Measurements from ENCODE around the gene ASTN1.

ASTN1 gene

GRCh38 chr1:177162243-177162642 is 2.3 kb downstream of the ASTN1 start:
- DNase-seq, result no peak

DNA sequence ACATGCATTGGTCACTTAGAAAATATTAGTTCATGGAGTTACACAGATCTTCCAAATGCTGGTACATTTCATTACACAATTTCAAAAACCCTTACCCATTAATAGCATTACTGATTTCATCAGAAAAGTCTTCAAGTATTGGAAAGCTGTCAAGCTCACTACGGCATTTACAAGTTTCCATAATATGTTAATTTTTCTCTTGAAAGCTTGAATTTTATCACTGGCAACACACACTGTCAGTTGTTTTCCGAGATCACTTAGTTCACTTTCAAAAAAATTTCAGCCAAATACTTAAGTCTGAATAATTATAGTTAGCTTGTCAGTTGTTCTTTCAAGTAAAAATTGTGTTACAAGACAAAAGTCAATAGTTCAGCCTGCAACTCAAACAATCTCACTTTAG is 18.0 kb downstream of the ASTN1 start:
- DNase-seq, result no peak

DNA sequence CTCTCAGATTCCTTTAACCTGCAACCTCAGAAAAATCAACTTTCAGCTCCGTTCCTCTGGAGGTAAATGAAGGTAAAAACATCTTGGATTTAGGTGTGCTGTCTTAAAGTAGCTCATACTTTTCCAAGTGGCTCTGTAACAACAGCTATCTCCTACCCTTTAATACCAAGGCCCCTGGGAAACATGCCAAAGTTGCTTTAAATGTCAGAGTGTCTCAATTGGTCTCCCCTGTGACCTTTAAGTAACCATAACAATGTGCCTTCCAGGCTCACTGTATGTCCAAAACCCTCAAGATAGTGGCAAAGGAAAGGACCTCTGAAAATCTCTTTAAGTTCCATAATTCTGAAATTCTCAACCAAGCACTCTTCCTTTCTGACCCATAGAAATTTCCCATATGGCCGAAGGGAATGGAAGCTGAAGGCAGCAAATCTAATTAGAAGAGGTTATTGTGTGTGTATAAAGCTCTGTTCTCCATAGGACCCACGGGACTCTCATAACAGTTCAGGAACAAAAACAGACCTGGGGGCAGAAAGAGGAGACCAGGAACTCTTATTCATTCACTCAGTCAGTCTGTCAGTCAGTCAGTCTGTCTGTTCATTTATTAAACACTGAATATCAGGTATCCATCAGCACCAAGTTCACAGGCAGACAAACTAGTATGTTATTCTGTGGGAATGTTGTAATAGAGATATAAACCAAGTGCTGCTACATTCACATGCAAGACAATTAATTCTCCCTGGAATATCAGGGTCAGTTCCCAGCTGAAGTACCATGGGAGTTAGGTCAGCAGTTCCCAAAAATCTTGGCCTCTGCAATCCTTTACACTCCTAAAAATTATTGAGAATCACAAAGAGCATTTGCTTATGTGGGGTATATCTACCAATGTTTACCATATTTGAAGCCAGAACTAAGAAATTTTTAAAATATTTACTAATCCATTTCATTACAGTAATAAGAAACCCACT is 19.1 kb downstream of the ASTN1 start:
- no peak for DNase-seq

DNA sequence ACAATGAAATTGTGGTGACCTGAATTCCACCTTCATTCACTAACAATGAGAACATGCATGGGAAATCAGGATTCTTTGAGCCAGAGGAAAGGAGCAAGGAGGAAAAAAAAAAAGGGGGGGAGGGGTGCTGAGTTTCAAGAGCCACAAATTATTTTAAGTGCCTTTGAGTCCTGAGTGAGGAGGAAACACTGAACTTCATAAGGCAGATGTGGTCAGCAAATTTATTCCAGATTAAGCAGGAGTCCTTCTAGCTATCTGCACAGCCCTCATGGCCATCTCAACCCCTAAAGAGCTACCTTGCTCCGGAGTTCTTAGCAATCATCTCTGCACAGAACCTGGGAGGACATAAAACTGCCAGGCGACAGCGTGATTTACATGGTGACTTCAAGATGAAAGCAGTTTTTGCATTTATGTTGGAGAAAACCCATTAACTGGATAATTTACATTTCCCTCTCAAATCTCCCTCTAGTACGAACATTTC is 21.7 kb downstream of the ASTN1 start:
- no peak for DNase-seq

GRCh38 chr1:177142010-177142409 is 22.5 kb downstream of the ASTN1 start:
- DNase-seq, result no peak

DNA sequence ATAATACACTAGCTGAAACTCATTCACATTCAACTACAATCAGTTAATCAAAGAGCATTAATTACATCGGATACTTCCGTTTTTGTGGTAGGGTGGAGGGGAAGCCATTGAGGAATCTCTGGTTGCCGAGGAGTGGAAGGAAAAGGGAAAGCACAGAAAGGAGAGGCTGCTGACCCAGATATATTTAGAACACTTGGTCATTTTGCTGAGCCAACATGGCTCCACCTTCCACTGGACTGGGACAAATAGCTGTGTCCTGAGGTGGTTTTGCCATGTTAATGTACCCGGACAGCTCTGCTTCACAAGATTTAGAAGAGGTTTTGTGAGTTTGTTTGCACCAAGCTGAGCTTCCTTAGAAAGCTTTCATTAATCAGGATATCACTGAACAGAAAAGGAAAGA is 26.2 kb downstream of the ASTN1 start:
- DNase-seq, result no peak

GRCh38 chr1:177137814-177138213 is 26.7 kb downstream of the ASTN1 start:
- DNase-seq, result no peak

GRCh38 chr1:177135250-177135649 is 29.3 kb downstream of the ASTN1 start:
- DNase-seq, result no peak

GRCh38 chr1:177133977-177134538 is 30.5 kb downstream of the ASTN1 start:
- DNase-seq, result no peak

GRCh38 chr1:177132141-177132540 is 32.4 kb downstream of the ASTN1 start:
- no peak for DNase-seq

GRCh38 chr1:177131723-177132122 is 32.8 kb downstream of the ASTN1 start:
- no peak for DNase-seq

GRCh38 chr1:177130451-177130945 is 34.0 kb downstream of the ASTN1 start:
- no peak for DNase-seq

DNA sequence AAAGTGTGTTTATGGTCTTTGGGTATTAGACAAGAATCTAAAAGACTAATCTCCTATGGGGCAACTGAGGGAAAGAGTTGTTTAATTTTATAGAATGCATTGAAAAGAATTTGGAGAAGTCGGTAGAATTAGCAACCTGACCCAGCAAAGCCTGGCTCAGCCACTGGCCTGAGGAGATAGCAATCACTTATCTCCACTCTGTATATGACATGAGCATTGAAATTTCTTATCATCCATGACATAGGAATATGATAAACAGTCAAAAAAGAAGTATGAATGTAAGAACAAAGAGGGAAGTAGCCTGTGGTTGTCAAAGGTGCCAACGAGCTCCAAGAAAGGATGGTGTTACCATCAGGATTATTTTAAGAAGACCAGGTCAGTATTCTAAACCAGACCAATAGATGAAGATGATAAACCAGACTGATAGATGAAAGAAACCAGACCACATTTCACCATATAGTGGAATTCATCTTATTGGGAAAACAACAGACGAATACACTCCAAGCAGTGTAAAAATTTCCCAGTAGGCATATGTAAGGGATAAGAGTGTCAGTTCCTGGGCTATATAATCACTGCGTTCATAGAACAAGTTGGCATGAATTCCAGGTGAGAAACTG is 35.7 kb downstream of the ASTN1 start:
- no peak for DNase-seq

DNA sequence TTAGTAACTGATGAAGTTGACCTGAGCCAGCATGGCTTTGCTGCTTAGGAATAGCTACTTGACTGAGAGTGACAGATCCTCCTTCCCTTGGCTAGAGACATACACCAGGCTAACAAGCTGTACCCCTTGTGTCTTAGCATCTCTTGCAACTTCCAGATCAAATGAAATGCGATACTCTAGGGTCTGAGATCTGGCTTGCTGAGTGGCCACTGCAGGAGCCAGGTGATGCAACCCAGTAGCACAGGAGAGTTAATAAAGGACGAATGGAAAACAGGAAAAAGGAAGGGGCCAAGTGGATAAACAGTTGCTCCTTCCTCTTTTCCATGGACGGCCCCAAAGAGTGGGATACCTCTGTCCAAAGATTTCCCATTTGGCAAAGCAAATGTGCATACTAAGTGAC is 38.2 kb downstream of the ASTN1 start:
- DNase-seq, result no peak

GRCh38 chr1:177124577-177125278 is 39.8 kb downstream of the ASTN1 start:
- no peak for DNase-seq

GRCh38 chr1:177122461-177123251 is 41.9 kb downstream of the ASTN1 start:
- DNase-seq, result no peak

DNA sequence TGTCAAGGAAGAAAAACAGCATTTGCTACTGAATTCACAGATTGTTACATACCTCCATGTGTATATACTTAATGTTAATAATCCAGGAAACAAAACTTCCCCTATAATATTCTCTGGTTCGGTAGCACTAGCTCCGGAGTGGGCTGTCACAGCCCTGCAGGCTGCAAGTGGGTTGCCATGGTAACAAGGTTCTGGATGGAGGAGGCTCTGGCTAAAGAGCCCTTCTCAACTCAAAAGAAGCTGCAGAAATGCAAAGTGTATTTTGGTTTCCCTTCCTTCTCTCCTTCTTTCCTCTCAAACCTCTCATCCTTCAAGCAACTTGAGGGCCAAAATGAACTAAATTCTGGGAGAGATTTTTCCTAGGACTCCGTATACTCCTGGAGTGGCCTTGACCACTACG is 45.2 kb downstream of the ASTN1 start:
- no peak for DNase-seq

DNA sequence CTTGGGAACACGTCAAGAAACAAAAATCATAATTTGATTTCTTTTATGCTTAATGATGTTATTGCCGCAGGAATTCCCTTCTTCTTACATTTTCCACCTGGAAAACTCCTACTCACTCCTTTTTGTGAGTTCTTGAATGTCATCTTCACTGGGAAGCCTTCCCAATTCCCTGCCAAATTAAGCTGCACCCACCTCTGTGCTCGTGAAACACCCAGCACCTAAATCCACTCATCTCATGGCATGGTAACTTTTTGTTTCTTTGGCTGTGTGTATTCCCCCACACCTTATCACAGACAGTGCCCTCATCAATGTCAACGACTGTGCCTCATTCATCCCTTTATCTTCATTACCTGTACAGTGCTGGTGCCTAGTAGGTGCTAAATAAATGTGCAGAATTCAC is 45.6 kb downstream of the ASTN1 start:
- no peak for DNase-seq

- no peak for DNase-seq
These were observed 47.6 kb downstream of the ASTN1 start for GRCh38 chr1:177116941-177117340.

DNA sequence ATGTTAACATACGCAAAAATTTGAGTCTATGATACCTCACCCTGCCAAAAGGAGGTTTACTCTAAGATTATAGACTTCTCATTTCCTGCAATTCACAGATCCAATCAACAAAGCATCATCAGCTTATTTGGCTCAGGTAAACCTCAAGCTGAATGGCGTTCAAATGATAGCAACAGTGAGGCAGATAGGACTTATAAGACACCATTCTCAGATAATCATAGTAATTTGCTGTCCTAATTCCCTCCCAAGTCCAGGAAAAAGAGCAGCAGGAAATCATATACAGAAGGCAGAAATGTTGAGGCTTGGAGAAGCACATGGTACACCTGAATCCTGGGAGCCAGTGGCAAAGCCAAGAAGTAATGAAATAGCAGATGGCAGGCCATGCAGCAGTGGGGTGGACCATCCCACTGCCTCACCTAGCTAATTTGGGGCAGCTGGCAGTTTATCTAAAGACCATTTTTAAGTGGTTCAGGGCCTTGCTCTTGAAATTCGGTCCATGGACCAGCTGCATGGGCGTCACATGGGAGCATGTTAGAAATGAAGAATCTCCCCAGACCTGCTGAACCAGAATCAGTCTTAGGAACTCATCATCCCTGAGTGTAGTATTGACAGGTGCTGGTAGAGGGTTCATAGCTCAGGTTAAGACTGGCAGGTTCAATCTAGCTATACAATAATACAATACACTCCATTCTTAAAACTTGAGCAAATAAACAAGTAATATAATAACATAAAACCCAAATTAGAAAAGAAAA is 57.7 kb downstream of the ASTN1 start:
- DNase-seq, result no peak

GRCh38 chr1:177106196-177106595 is 58.3 kb downstream of the ASTN1 start:
- no peak for DNase-seq

All from DMS 273 treated with DMSO at 0.1 percent for 48 hours (cell line).